Common myeloid progenitor, CD34-positive (primary cell): ENCODE results near the gene C16orf78.
"Not testable (repeated sequence)": the region's sequence is repeated elsewhere in the genome, so short reads cannot be mapped to it uniquely, and the experiment has no call there.

Experiments
- CTCF ChIA-PET: fragments of 350-600 bp; sonication (Branson Sonifier 250); formaldehyde crosslinking; loops from one replicate; lab custom pipeline; 2021; ENCODE audit warnings: antibody characterized with exemption; lab: Charles Lee
- POLR2A ChIA-PET: fragments of 350-600 bp; sonication (Branson Sonifier 250); formaldehyde crosslinking; loops from one replicate; lab custom pipeline; 2021; ENCODE audit warnings: antibody characterized with exemption; lab: Charles Lee
- DNase-seq, 3 donors: peaks; one replicate each; pipeline versions ENCODE4 v3.0.0 to v3.0.0-alpha.2; 2013
- H3K27ac ChIP-seq, 2 experiments: 1 replicate in 1 of 2; 2 replicates in 1 of 2; pipeline ENCODE4 v1.7.0; 2013; ENCODE audit warnings: inconsistent platforms in 2 of 2, low read length in 2 of 2, mild to moderate bottlenecking in 2 of 2, low read depth in 1 of 2, moderate library complexity in 1 of 2; ENCODE audit not compliant: severe bottlenecking in 2 of 2, insufficient read depth in 1 of 2, poor library complexity in 1 of 2
- H3K27me3 ChIP-seq, 5 experiments: replicated peaks in 2 of 5; 1 replicate in 3 of 5; 2 replicates in 2 of 5; pipeline versions ENCODE4 v1.6.1 to v1.7.0; 2013; ENCODE audit warnings: low read length in 4 of 5, mild to moderate bottlenecking in 2 of 5, moderate library complexity in 2 of 5, inconsistent platforms in 1 of 5; ENCODE audit not compliant: insufficient read depth in 5 of 5, control insufficient read depth in 4 of 5
- H3K36me3 ChIP-seq, 4 experiments: 1 replicate in 2 of 4; 2 replicates in 2 of 4; pipeline versions ENCODE4 v1.6.1 to v1.7.0; 2013; ENCODE audit warnings: low read length in 3 of 4, control low read depth in 1 of 4, mild to moderate bottlenecking in 1 of 4; ENCODE audit not compliant: control insufficient read depth in 4 of 4, insufficient read depth in 4 of 4
- H3K4me1 ChIP-seq, 4 experiments: 1 replicate in 3 of 4; 2 replicates in 1 of 4; pipeline versions ENCODE4 v1.6.1 to v1.7.1; 2013; ENCODE audit warnings: low read length in 3 of 4, mild to moderate bottlenecking in 3 of 4, control low read depth in 1 of 4, inconsistent platforms in 1 of 4, moderate library complexity in 1 of 4; ENCODE audit not compliant: control insufficient read depth in 4 of 4, insufficient read depth in 4 of 4; ENCODE audit errors: control extremely low read depth in 1 of 4
- H3K4me3 ChIP-seq, 7 experiments: 1 replicate in 4 of 7; 2 replicates in 3 of 7; pipeline versions ENCODE4 v1.5.1 to v1.7.0; 2013; ENCODE audit warnings: mild to moderate bottlenecking in 7 of 7, low read length in 6 of 7, moderate library complexity in 6 of 7, inconsistent platforms in 2 of 7, low read depth in 2 of 7, control low read depth in 1 of 7; ENCODE audit not compliant: insufficient read depth in 4 of 7, control insufficient read depth in 1 of 7; ENCODE audit errors: extremely low read depth in 1 of 7
- H3K9me3 ChIP-seq, 5 experiments: 1 replicate in 4 of 5; 2 replicates in 1 of 5; pipeline versions ENCODE4 v1.6.1 to v1.7.1; 2013; ENCODE audit warnings: low read length in 4 of 5, mild to moderate bottlenecking in 2 of 5, inconsistent platforms in 1 of 5, low read depth in 1 of 5, moderate library complexity in 1 of 5; ENCODE audit not compliant: control insufficient read depth in 4 of 5, insufficient read depth in 2 of 5; ENCODE audit errors: control extremely low read depth in 1 of 5
- WGBS: methylation state at CpG from one replicate; pipeline ENCODE4 v1.1.5; 2013; ENCODE audit not compliant: insufficient coverage; 5-methylcytosine and 5-hydroxymethylcytosine counted together

The C16orf78 gene

GRCh38 chr16:49354101-49354500, 19.5 kb upstream of the C16orf78 start:
- WGBS, result 95% methylated on average over 6 of the region's 6 CpGs
- CTCF ChIA-PET, result interaction anchor here (1.9 kb wide), 1 partner anchor 17 kb away, joined by 6 read pairs; no protein-coding TSS in a partner anchor
- Histone ChIP-seq H3K36me3 (no peaks in the 10 kb centered on the region), H3K27me3 (peaks cover 0 to 38% (median 6%) of the 10 kb centered on the region in 5 experiments), H3K27ac (no peak overlapping the region), H3K9me3 (no peaks in the 10 kb centered on the region), H3K4me3 (no peak overlapping the region), H3K4me1 (peaks cover 0 to under 1% (median under 1%) of the 10 kb centered on the region in 4 experiments)
- POLR2A ChIA-PET, result no interaction called here
- DNase-seq, result no peak

GRCh38 chr16:49354991-49355390, 18.6 kb upstream of the C16orf78 start:
- Histone ChIP-seq H3K9me3 (no peaks in the 10 kb centered on the region), H3K4me1 (peaks cover 0 to 9% (median 4%) of the 10 kb centered on the region in 4 experiments), H3K4me3 (no peak overlapping the region), H3K27me3 (peaks cover 0 to 30% (median 6%) of the 10 kb centered on the region in 5 experiments), H3K27ac (no peak overlapping the region), H3K36me3 (no peaks in the 10 kb centered on the region)
- POLR2A ChIA-PET, result no interaction called here
- WGBS, result 90% methylated on average over 5 of the region's 6 CpGs
- CTCF ChIA-PET, result no interaction called here
- DNase-seq, result no peak

GRCh38 chr16:49355933-49356665, 17.5 kb upstream of the C16orf78 start:
- DNase-seq, result no peak
- 89% methylated on average over 6 of the region's 6 CpGs for WGBS
- ChIA-PET CTCF (interaction anchor here (1.2 kb wide), 1 partner anchor 11 kb away, joined by 3 read pairs; no protein-coding TSS in a partner anchor), POLR2A (no interaction called here)
- no peaks in the 10 kb centered on the region for H3K9me3 ChIP-seq
- H3K36me3 ChIP-seq, result no peaks in the 10 kb centered on the region
- peaks cover 0 to 12% (median 5%) of the 10 kb centered on the region in 4 experiments for H3K4me1 ChIP-seq
- no peak overlapping the region for H3K4me3 ChIP-seq
- no peak overlapping the region for H3K27ac ChIP-seq
- peaks cover 0 to 18% (median 6%) of the 10 kb centered on the region in 5 experiments for H3K27me3 ChIP-seq

DNA sequence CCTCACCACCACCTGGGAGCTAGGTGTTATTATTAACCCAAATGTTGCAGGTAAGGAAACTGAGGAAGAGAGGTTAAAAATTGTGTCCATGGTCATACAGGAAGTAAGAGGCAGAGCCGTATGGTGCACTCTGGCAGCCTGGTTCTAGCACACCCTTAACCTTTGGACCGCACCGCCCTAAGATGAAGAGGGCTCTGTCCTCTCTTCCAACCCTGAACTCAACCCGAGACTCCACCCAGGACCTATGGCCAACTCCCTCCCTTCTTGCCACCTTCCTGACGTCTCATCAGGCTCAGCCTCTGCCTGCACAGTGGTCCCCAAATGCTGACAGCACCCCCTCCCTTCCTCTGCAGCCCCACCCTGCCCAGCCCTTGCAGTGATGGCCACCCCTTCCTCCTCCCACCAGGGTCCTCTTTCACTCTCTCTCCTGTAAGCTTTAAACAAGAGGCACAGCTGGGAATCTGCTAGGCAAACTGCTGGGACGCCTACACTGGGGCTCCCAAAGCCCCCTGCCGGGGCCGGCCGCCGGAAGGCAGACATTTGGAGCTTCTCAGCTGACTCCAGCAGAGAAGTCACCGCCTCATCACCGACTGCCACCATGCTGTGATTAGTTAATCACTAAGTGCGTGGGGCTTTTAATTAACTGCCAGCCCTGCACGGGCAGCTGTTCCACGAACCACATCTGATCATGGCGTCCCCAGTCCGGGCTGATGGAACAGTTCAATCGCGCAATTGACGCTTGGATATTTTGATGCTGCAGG, 16.7 kb upstream of the C16orf78 start:
- no peak overlapping the region for H3K4me3 ChIP-seq
- H3K27ac ChIP-seq, result no peak overlapping the region
- CTCF ChIA-PET, result interaction anchor here (1.2 kb wide), 1 partner anchor 12 kb away, joined by 3 read pairs; no protein-coding TSS in a partner anchor
- peaks cover 0 to 12% (median 5%) of the 10 kb centered on the region in 4 experiments for H3K4me1 ChIP-seq
- no peak for DNase-seq
- no peaks in the 10 kb centered on the region for H3K36me3 ChIP-seq
- H3K9me3 ChIP-seq, result no peaks in the 10 kb centered on the region
- whole genome bisulfite sequencing, result 71% methylated on average over 20 of the region's 20 CpGs
- H3K27me3 ChIP-seq, result peaks cover 0 to 15% (median 6%) of the 10 kb centered on the region in 5 experiments
- POLR2A ChIA-PET, result no interaction called here

GRCh38 chr16:49359591-49359990, 14.0 kb upstream of the C16orf78 start:
- no peak overlapping the region for H3K27ac ChIP-seq
- no peaks in the 10 kb centered on the region for H3K36me3 ChIP-seq
- H3K27me3 ChIP-seq, result peaks cover 0 to 15% (median 6%) of the 10 kb centered on the region in 5 experiments
- H3K9me3 ChIP-seq, result no peaks in the 10 kb centered on the region
- DNase-seq, result peak; percentile 15 to 64 (median 54)
- no peak overlapping the region for H3K4me3 ChIP-seq
- ChIA-PET POLR2A (no interaction called here), CTCF (interaction anchor here (2.1 kb wide), 1 partner anchor 10 kb away, joined by 7 read pairs; no protein-coding TSS in a partner anchor)
- peaks cover 0 to 12% (median 5%) of the 10 kb centered on the region in 4 experiments for H3K4me1 ChIP-seq
- 0% methylated on average over 3 of the region's 4 CpGs for WGBS

- peaks cover 0 to 17% (median 5%) of the 10 kb centered on the region in 4 experiments for H3K4me1 ChIP-seq
- H3K9me3 ChIP-seq, H3K4me3 ChIP-seq, H3K27me3 ChIP-seq, H3K27ac ChIP-seq, POLR2A ChIA-PET, DNase-seq, CTCF ChIA-PET, H3K36me3 ChIP-seq: not testable (repeated sequence)
- 86% methylated on average over 4 of the region's 6 CpGs for WGBS
Observed at GRCh38 chr16:49361731-49362130, 11.9 kb upstream of the C16orf78 start.
